GM10266 (cell line): ENCODE measurements around the gene LPAR3.

Source experiments
- DNase-seq: peaks from one replicate; pipeline ENCODE4 v3.0.0; 2012; ENCODE audit errors: extremely low spot score
- TF ChIP-seq, protein P1 (sequence below): IDR thresholded peaks from 2 replicates; pipeline ENCODE4 v1.5.1; 2012; ENCODE audit warnings: mild to moderate bottlenecking, low read depth; ENCODE audit not compliant: control insufficient read depth, insufficient read depth; ENCODE audit errors: missing control alignments

Gene LPAR3

GRCh38 chr1:84899969-84900368 lies 7.0 kb upstream of the LPAR3 start:
- DNase-seq = no peak
- TF ChIP-seq, protein P1, sequence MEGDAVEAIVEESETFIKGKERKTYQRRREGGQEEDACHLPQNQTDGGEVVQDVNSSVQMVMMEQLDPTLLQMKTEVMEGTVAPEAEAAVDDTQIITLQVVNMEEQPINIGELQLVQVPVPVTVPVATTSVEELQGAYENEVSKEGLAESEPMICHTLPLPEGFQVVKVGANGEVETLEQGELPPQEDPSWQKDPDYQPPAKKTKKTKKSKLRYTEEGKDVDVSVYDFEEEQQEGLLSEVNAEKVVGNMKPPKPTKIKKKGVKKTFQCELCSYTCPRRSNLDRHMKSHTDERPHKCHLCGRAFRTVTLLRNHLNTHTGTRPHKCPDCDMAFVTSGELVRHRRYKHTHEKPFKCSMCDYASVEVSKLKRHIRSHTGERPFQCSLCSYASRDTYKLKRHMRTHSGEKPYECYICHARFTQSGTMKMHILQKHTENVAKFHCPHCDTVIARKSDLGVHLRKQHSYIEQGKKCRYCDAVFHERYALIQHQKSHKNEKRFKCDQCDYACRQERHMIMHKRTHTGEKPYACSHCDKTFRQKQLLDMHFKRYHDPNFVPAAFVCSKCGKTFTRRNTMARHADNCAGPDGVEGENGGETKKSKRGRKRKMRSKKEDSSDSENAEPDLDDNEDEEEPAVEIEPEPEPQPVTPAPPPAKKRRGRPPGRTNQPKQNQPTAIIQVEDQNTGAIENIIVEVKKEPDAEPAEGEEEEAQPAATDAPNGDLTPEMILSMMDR = no peak

DNA sequence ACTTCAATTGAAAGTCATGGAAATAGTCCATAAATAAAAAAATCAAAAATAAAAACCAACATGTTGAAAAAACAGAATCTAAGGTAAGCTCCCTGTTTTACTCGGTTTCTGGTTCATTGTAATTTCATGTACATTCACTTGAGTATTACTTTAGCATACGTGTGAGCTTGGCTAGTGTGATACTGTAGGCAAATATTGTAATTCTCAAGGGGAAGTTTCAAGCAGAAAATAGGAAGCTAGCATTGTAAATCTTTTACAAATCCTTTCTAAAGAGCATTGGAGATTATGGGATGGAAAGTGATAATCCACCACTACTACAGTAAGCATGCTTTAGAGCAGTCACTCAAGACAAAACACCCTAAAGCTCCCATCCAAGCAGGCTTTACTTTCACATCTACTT lies 3.3 kb upstream of the LPAR3 start:
- no peak for DNase-seq
- TF ChIP-seq, protein P1 = no peak

DNA sequence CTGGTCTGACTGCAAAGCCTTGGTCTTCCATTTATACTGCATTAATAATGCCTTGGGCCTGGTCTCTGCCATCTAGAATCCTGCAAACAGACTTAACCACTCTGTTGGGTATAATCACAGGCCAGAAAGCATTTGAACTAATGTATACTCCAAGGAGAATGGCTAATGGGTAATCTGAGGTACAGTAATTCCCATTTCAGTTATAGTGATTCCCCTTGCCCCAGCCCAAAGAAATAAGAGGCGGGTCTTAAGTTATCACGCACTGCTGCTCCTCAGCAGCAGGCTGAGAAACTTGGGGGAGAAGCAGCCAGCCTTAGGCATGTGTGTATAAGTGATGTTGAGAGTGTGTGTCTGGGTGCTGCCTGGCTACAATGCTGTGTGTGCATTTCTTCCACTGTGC lies 2.4 kb downstream of the LPAR3 start:
- DNase-seq = no peak
- TF ChIP-seq, protein P1 = no peak

DNA sequence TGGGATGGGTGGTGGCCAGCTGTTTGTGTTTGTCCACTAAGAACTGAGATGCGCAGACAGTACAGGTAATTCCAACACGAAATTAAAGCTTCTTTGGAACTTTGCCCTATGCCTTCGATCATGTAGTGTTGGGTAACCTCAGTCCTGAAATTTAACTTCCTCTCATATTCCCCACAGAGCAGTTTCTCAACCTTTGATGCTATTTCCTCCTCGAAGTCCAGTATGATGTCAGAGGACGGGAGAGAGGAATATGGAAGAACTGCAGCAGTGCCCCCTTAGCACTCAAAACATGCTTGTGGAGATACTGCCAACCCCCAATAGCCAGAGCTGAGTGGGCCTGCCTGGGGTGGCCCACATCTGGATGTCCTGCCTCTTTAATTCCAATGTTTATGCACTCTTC lies 3.6 kb downstream of the LPAR3 start:
- no peak for DNase-seq

DNA sequence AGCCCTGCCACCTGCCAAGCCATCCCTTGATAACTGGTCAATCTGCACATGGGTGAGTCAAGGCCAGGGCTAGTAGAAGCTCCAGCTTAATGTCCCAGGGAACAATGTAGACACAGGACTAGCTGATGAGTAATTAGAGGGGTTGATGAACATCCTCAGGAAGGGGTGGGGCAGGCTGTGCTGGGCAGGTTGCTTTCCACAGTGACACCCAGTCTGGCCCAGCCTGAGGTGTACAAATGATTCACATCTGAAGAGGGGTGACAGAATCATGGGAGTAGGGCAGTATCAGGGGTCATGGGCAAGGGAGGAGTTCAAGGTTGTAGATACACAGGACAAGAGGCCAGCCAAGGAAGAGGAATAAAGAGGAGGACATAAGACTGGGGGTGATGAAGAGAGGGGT lies 4.3 kb downstream of the LPAR3 start:
- TF ChIP-seq, protein P1 = no peak
- DNase-seq = no peak

More for the DNA sequence above, 3.6 kb downstream of the LPAR3 start:
- TF ChIP-seq, protein P1 = no peak

- TF ChIP-seq, protein P1 = no peak
- DNase-seq = no peak
These were observed 5.6 kb downstream of the LPAR3 start for GRCh38 chr1:84887261-84887934.

DNA sequence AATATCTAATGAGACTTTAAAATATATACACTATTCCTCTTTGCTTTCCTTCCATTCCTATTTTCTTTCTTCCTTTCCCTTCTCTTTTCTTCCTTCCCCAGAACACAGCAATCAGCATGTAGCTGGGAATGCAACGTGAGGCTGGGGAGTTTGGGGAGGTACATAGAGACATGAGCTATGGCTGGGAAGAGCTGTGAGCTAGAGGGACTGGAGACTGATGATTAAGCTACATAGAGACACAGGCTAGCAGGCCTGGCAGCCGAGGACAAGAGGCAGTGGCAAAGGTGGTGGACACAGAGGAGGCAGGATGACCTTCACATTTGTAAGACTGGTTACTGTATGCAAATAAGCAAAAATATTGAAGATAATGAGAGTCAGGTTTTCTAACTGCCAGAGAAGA lies 7.5 kb downstream of the LPAR3 start:
- no peak for DNase-seq
- TF ChIP-seq, protein P1 = no peak
